Coronary artery (tissue), 2 donors: ENCODE data around the gene CDYL.

ENCODE experiments used
- DNase-seq: peaks from one replicate; pipeline ENCODE4 v3.0.0-alpha.2; 2017; ENCODE audit warnings: low spot score
- H3K27ac ChIP-seq, 2 donors: fragments of 200-600 bp; sonication (generic); one replicate each; pipeline ENCODE4 v1.5.1; 2016 to 2019
- H3K4me3 ChIP-seq: fragments of 200-600 bp; sonication (generic); 2 replicates; pipeline ENCODE4 v1.5.1; 2016; ENCODE audit warnings: mild to moderate bottlenecking, moderate library complexity
- TF ChIP-seq, protein P1 (sequence below): fragments of 200-600 bp; sonication (generic); IDR thresholded peaks from one replicate; pipeline ENCODE4 v1.5.1; 2019; ENCODE audit warnings: antibody characterized with exemption

The CDYL gene

GRCh38 chr6:4751823-4752464 is 24.3 kb upstream of the CDYL start:
- DNase-seq: no peak
- no peak overlapping the region for H3K4me3 ChIP-seq
- H3K27ac ChIP-seq: no peak overlapping the region
- TF ChIP-seq, protein P1, sequence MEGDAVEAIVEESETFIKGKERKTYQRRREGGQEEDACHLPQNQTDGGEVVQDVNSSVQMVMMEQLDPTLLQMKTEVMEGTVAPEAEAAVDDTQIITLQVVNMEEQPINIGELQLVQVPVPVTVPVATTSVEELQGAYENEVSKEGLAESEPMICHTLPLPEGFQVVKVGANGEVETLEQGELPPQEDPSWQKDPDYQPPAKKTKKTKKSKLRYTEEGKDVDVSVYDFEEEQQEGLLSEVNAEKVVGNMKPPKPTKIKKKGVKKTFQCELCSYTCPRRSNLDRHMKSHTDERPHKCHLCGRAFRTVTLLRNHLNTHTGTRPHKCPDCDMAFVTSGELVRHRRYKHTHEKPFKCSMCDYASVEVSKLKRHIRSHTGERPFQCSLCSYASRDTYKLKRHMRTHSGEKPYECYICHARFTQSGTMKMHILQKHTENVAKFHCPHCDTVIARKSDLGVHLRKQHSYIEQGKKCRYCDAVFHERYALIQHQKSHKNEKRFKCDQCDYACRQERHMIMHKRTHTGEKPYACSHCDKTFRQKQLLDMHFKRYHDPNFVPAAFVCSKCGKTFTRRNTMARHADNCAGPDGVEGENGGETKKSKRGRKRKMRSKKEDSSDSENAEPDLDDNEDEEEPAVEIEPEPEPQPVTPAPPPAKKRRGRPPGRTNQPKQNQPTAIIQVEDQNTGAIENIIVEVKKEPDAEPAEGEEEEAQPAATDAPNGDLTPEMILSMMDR: no peak

- Histone ChIP-seq H3K4me3 (no peak overlapping the region), H3K27ac (no peak overlapping the region)
- TF ChIP-seq, protein P1: no peak
- DNase-seq: no peak
These were observed 20.0 kb upstream of the CDYL start for GRCh38 chr6:4756247-4756646.

DNA sequence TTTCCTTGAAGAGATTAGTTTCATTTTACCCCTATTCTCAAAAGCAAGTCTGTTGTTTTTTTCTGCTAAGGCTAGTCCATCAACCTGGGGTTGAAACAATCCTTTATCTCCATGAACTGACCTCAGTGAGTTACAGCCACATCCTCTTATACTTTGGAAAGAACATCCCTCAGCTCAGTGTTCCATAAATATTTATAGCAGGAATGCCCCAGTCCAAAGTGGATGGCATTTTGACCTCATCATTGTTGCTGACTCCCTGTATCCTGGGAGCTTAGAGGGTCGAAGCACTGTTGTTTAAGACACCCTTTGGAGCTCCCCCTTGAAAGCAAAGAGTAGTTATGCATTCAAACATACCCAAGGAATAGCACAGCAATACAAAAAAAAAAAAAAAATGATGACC is 16.2 kb upstream of the CDYL start:
- Histone ChIP-seq H3K27ac (no peak overlapping the region), H3K4me3 (no peak overlapping the region)
- TF ChIP-seq, protein P1: no peak
- no peak for DNase-seq

GRCh38 chr6:4760773-4761172 is 15.4 kb upstream of the CDYL start:
- DNase-seq: no peak
- Histone ChIP-seq H3K27ac (no peak overlapping the region), H3K4me3 (no peak overlapping the region)
- TF ChIP-seq, protein P1: no peak

GRCh38 chr6:4762294-4762693 is 13.9 kb upstream of the CDYL start:
- TF ChIP-seq, protein P1: no peak

DNA sequence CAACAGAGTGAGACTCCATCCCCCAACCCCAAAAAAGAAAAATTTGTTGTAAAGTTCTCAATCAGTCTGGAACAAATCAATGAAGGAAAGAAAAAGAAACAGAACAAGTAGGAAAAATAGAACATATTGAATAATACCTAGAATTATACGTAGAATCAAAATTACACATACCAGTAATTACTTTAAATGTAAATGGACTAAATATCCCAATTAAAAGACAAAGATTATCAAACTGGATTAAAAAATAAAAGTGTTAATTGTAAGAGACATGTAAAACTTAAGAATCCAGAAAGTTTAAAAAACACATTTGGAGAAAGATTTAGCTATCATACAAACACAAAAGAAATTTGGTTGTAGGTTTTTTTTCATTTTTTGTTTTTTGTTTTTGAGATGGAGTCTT is 12.3 kb upstream of the CDYL start:
- DNase-seq: no peak
- TF ChIP-seq, protein P1: no peak
- no peak overlapping the region for H3K27ac ChIP-seq
- H3K4me3 ChIP-seq: no peak overlapping the region

More at GRCh38 chr6:4762294-4762693, 13.9 kb upstream of the CDYL start:
- Histone ChIP-seq H3K27ac (no peak overlapping the region), H3K4me3 (no peak overlapping the region)
- no peak for DNase-seq

DNA sequence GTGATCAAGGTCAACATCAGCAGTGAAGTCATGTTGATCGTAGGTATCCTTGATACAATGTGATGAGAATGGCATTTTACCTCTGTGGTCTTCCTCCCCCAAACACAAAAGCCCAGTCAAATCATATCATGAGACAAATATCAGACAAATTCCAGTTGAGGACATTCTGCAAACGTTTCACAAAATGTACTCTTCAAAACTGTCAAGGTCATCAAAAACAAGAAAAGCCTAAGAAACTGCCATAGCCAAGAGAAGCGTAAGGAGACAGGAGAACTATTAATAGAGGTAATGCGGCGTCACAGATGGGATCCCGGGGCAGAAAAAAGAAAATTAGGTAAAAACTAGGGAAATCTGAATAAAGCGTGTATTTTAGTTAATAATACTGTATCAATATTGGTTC is 7.4 kb upstream of the CDYL start:
- H3K27ac ChIP-seq: no peak overlapping the region
- no peak overlapping the region for H3K4me3 ChIP-seq
- DNase-seq: no peak
- TF ChIP-seq, protein P1: no peak
